ENCODE measurements around the gene DNAAF9. TPM values are rescaled to one million over a fixed set of nuclear protein-coding genes. Genes with fewer than 3 reads are reported as not detected.

DNAAF9 gene
- total and polyA plus RNA-seq, 2 experiments from 2014 or later, result 11.8 to 16.9 TPM

DNA sequence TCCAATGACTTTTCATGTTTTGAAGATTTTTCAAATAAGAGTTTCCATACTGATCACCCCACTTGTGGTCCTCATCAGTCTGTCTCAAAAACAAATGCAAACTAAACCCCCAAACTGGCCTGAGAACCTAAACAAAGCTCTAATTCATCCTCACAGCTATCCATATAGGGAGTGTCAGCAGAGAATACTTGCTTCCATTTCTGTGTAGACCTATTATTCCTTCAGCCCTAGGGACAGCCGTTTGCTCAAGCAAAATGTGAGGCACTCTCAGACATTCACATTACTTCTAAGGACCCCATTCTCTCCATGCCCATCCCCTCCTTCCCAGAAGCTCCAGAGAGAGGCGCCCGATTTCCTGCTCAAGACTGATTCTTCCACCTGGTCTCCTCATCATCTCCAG lies 24.6 kb downstream of the DNAAF9 start:
- peaks cover 5% of the 10 kb centered on the region for H3K4me1 ChIP-seq (ENCODE audit: low read depth)
- no peak for DNase-seq (ENCODE audit: low read depth in 1 of 2, low spot score in 1 of 2)
- no peaks in the 10 kb centered on the region for H3K27me3 ChIP-seq
- no peak overlapping the region for H3K4me3 ChIP-seq
- H3K9me3 ChIP-seq (ENCODE audit: low read depth), result no peaks in the 10 kb centered on the region
- TF ChIP-seq, protein P1, sequence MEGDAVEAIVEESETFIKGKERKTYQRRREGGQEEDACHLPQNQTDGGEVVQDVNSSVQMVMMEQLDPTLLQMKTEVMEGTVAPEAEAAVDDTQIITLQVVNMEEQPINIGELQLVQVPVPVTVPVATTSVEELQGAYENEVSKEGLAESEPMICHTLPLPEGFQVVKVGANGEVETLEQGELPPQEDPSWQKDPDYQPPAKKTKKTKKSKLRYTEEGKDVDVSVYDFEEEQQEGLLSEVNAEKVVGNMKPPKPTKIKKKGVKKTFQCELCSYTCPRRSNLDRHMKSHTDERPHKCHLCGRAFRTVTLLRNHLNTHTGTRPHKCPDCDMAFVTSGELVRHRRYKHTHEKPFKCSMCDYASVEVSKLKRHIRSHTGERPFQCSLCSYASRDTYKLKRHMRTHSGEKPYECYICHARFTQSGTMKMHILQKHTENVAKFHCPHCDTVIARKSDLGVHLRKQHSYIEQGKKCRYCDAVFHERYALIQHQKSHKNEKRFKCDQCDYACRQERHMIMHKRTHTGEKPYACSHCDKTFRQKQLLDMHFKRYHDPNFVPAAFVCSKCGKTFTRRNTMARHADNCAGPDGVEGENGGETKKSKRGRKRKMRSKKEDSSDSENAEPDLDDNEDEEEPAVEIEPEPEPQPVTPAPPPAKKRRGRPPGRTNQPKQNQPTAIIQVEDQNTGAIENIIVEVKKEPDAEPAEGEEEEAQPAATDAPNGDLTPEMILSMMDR (IDR thresholded peaks at IDR 0.05; ENCODE audit: low read depth, low read length), result no peak
- no peak overlapping the region for H3K27ac ChIP-seq
- no peaks in the 10 kb centered on the region for H3K36me3 ChIP-seq

- TF ChIP-seq, protein P1 (IDR thresholded peaks at IDR 0.05; ENCODE audit: low read depth, low read length), result no peak
- H3K36me3 ChIP-seq, result peaks cover 8% of the 10 kb centered on the region
- H3K27me3 ChIP-seq, result no peaks in the 10 kb centered on the region
- no peak overlapping the region for H3K4me3 ChIP-seq
- no peak for DNase-seq (ENCODE audit: low read depth in 1 of 2, low spot score in 1 of 2)
- peaks cover 5% of the 10 kb centered on the region for H3K4me1 ChIP-seq (ENCODE audit: low read depth)
- H3K9me3 ChIP-seq (ENCODE audit: low read depth), result no peaks in the 10 kb centered on the region
- H3K27ac ChIP-seq, result no peak overlapping the region
Observed at GRCh38 chr20:3380228-3381070, 27.0 kb downstream of the DNAAF9 start.

GRCh38 chr20:3378138-3378537 lies 29.3 kb downstream of the DNAAF9 start:
- Histone ChIP-seq H3K27ac (peak overlapping the region; percentile 28), H3K36me3 (peaks cover 25% of the 10 kb centered on the region), H3K4me1 (ENCODE audit: low read depth) (peaks cover 5% of the 10 kb centered on the region), H3K4me3 (no peak overlapping the region), H3K27me3 (no peaks in the 10 kb centered on the region), H3K9me3 (ENCODE audit: low read depth) (no peaks in the 10 kb centered on the region)
- TF ChIP-seq, protein P1 (IDR thresholded peaks at IDR 0.05; ENCODE audit: low read depth, low read length), result no peak
- no peak for DNase-seq (ENCODE audit: low read depth in 1 of 2, low spot score in 1 of 2)

- TF ChIP-seq, protein P1 (IDR thresholded peaks at IDR 0.05; ENCODE audit: low read depth, low read length), result no peak
- peak overlapping the region; percentile 28 for H3K27ac ChIP-seq
Observed at GRCh38 chr20:3377644-3378043, 29.8 kb downstream of the DNAAF9 start.

GRCh38 chr20:3374296-3374695 lies 33.2 kb downstream of the DNAAF9 start:
- Histone ChIP-seq H3K36me3 (peaks cover 34% of the 10 kb centered on the region), H3K27me3 (no peaks in the 10 kb centered on the region), H3K27ac (no peak overlapping the region), H3K4me1 (ENCODE audit: low read depth) (peaks cover 5% of the 10 kb centered on the region), H3K9me3 (ENCODE audit: low read depth) (no peaks in the 10 kb centered on the region), H3K4me3 (no peak overlapping the region)
- no peak for DNase-seq (ENCODE audit: low read depth in 1 of 2, low spot score in 1 of 2)
- TF ChIP-seq, protein P1 (IDR thresholded peaks at IDR 0.05; ENCODE audit: low read depth, low read length), result no peak

More at GRCh38 chr20:3377644-3378043, 29.8 kb downstream of the DNAAF9 start:
- Histone ChIP-seq H3K4me3 (no peak overlapping the region), H3K27me3 (no peaks in the 10 kb centered on the region), H3K36me3 (peaks cover 25% of the 10 kb centered on the region), H3K9me3 (ENCODE audit: low read depth) (no peaks in the 10 kb centered on the region), H3K4me1 (ENCODE audit: low read depth) (peaks cover 5% of the 10 kb centered on the region)
- no peak for DNase-seq (ENCODE audit: low read depth in 1 of 2, low spot score in 1 of 2)

Data from cardiac muscle cell (in vitro differentiated cells and primary cell).